ENCODE measurements around the gene ZNF276.

The ZNF276 gene

DNA sequence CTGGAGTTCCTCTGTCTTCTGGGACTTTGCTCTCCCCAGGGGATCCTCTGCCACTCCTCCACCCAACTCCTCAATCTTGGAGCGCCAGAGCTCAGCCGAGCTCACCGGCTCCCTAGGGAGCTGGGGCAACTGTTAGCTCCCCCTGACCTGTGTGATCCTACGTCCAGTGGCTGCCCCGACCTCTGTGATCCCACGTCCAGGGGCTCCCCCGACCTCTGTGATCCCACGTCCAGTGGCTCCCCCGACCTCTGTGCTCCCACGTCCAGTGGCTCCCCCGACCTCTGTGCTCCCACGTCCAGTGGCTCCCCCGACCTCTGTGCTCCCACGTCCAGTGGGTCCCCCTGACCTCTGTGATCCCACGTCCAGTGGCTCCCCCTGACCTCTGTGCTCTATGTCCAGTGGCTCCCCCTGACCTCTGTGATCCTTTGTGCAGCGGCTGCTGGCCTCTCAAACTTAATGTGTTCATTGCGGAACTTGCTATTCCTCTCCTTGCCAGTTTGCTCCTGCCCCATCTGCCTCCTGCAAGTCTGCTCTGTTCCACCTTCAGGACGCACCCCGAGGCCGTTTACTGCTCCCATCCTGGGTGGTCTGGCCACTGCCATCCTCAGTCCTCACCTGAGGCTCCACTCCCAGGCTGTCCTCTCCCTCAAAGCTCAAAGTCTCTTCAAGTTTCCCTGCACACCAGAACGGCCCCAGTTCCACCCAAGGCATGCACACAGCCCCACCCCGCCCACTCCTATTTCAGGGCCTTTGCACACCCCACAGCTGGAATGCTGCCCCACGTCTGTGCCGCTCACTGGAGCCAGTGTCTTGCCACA lies 3.4 kb upstream of the ZNF276 start:
- no peak overlapping the region for H3K4me3 ChIP-seq (ENCODE audit: low read depth, low read length)
- DNase-seq (ENCODE audit: low read depth) = no peak
- TF ChIP-seq, protein P1, sequence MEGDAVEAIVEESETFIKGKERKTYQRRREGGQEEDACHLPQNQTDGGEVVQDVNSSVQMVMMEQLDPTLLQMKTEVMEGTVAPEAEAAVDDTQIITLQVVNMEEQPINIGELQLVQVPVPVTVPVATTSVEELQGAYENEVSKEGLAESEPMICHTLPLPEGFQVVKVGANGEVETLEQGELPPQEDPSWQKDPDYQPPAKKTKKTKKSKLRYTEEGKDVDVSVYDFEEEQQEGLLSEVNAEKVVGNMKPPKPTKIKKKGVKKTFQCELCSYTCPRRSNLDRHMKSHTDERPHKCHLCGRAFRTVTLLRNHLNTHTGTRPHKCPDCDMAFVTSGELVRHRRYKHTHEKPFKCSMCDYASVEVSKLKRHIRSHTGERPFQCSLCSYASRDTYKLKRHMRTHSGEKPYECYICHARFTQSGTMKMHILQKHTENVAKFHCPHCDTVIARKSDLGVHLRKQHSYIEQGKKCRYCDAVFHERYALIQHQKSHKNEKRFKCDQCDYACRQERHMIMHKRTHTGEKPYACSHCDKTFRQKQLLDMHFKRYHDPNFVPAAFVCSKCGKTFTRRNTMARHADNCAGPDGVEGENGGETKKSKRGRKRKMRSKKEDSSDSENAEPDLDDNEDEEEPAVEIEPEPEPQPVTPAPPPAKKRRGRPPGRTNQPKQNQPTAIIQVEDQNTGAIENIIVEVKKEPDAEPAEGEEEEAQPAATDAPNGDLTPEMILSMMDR (IDR thresholded peaks at IDR 0.05; ENCODE audit: insufficient read depth, low read depth, low read length, missing control alignments) = no peak

DNA sequence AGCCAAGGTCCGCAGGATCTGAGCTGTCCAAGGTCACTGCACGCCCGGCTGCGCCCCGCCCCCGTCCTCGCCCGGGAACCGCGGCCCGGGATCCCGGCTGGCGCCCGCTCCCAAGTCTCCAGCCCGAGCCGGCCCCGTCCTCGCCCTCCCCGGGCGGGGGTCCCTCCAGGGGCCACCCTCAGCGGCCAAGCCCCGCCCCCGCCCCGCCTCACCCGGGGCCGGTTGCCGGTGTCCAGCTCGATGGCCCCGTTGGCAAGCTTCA lies 855 bp upstream of the ZNF276 start:
- no peak for DNase-seq (ENCODE audit: low read depth)
- TF ChIP-seq, protein P1 (IDR thresholded peaks at IDR 0.05; ENCODE audit: insufficient read depth, low read depth, low read length, missing control alignments) = no peak
- H3K4me3 ChIP-seq (ENCODE audit: low read depth, low read length) = peak overlapping the region; percentile 80

GRCh38 chr16:89721546-89722391 lies 432 bp downstream of the ZNF276 start:
- TF ChIP-seq, protein P1 (IDR thresholded peaks at IDR 0.05; ENCODE audit: insufficient read depth, low read depth, low read length, missing control alignments) = no peak
- DNase-seq (ENCODE audit: low read depth) = peak; percentile 82
- peak overlapping the region; percentile 80 for H3K4me3 ChIP-seq (ENCODE audit: low read depth, low read length)

DNA sequence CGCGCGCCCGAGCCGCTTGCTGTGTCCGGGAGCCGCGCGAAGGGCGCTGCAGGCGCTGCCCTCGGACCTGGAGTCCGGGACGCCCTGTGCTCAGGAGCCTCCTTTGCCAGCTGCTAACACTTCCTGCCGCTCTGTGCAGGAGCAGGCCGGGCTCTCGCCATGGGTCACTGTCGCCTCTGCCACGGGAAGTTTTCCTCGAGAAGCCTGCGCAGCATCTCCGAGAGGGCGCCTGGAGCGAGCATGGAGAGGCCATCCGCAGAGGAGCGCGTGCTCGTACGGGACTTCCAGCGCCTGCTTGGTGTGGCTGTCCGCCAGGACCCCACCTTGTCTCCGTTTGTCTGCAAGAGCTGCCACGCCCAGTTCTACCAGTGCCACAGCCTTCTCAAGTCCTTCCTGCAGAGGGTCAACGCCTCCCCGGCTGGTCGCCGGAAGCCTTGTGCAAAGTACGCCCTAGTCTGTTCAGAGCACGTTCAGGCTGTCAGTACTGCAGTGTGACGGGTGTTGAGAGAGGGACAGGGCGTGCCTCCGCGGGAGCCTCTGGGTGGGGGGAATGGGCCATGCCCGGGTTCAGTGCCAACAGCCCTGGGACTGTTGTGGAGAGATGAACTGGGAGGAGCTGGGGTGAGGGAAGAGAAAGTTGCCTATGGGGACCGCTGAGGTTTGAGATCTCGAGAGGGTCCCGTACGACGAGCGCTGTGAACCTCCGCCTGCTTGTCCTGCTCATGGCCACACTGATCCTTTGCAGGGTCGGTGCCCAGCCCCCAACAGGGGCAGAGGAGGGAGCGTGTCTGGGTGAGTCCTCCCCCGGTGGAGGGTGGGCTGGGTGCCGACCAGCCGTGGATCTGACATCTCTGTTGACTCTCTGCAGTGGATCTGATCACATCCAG lies 1.3 kb downstream of the ZNF276 start:
- DNase-seq (ENCODE audit: low read depth) = peak; percentile 93
- peak overlapping the region; percentile 80 for H3K4me3 ChIP-seq (ENCODE audit: low read depth, low read length)

GRCh38 chr16:89723279-89724250 lies 2.2 kb downstream of the ZNF276 start:
- TF ChIP-seq, protein P1 (IDR thresholded peaks at IDR 0.05; ENCODE audit: insufficient read depth, low read depth, low read length, missing control alignments) = no peak
- H3K4me3 ChIP-seq (ENCODE audit: low read depth, low read length) = no peak overlapping the region; the same call in 1 of the 2 replicates
- DNase-seq (ENCODE audit: low read depth) = no peak

More for the DNA sequence above, 1.3 kb downstream of the ZNF276 start:
- TF ChIP-seq, protein P1 (IDR thresholded peaks at IDR 0.05; ENCODE audit: insufficient read depth, low read depth, low read length, missing control alignments) = no peak
